Activated naive CD8-positive, alpha-beta T cell treated with anti-CD3 and anti-CD28 coated beads, Interleukin-2, amount 10 ng/mL, durations not matched to agents 7 days and 5 days (primary cell): Measurements from ENCODE around the gene MRPL27. TPM values are rescaled to one million over a fixed set of nuclear protein-coding genes. Genes with fewer than 3 reads are reported as not detected.
A peak's percentile ranks its signal among the peaks of the same experiment; 100 is the strongest.

Experiments
- ATAC-seq: fragments of 150-1000 bp; cut with Tn5 transposase; one replicate; pipeline ENCODE4 v1.10.0; 2021; ENCODE audit warnings: low read depth, moderate library complexity
- POLR2A ChIA-PET: fragments of 350-600 bp; sonication (Branson Sonifier 250); formaldehyde crosslinking; loops from one replicate; lab custom pipeline; 2021; ENCODE audit warnings: antibody characterized with exemption; lab: Charles Lee
- DNase-seq: peaks from one replicate; pipeline ENCODE4 v3.0.0; 2021
- H3K27ac Mint-ChIP-seq: one replicate; pipeline ENCODE4 v1.8.0; 2022; ENCODE audit warnings: mild to moderate bottlenecking, mixed read lengths
- H3K27me3 Mint-ChIP-seq: one replicate; pipeline ENCODE4 v1.8.0; 2022; ENCODE audit warnings: mild to moderate bottlenecking, moderate library complexity, mixed read lengths
- H3K36me3 Mint-ChIP-seq: one replicate; pipeline ENCODE4 v1.8.0; 2021; ENCODE audit warnings: mild to moderate bottlenecking, mixed read lengths
- H3K4me1 Mint-ChIP-seq: one replicate; pipeline ENCODE4 v1.8.0; 2021; ENCODE audit warnings: mixed read lengths
- H3K4me3 Mint-ChIP-seq: one replicate; pipeline ENCODE4 v1.8.0; 2022; ENCODE audit warnings: mild to moderate bottlenecking, moderate library complexity, mixed read lengths
- H3K9me3 Mint-ChIP-seq: one replicate; pipeline ENCODE4 v1.8.0; 2021; ENCODE audit warnings: mixed read lengths
- total RNA-seq, 2 experiments: library from RNA; stranded (reverse); gene quantifications; one replicate each; pipeline ENCODE4 v1.2.3, GENCODE V29; 2021

Gene MRPL27
- total RNA-seq, 2 experiments from 2014 or later, result 49.6 to 51.0 TPM

GRCh38 chr17:50364061-50364458 lies 8.9 kb downstream of the MRPL27 start:
- H3K36me3 Mint-ChIP-seq, result peaks cover 1% of the 10 kb centered on the region
- H3K27ac Mint-ChIP-seq, result no peak overlapping the region
- no peak for ATAC-seq
- no peak for DNase-seq
- no peaks in the 10 kb centered on the region for H3K27me3 Mint-ChIP-seq
- no peaks in the 10 kb centered on the region for H3K9me3 Mint-ChIP-seq
- H3K4me1 Mint-ChIP-seq, result peaks cover 16% of the 10 kb centered on the region
- H3K4me3 Mint-ChIP-seq, result no peak overlapping the region
- POLR2A ChIA-PET, result interaction anchor here (3.6 kb wide), 1 partner anchor 8 kb away, joined by 35 read pairs; the partner anchor contains the start of genes EME1 and MRPL27

- H3K27ac Mint-ChIP-seq, result no peak overlapping the region
- POLR2A ChIA-PET, result interaction anchor here (1.4 to 3.6 kb wide), 3 partner anchors 9 to 29 kb away, joined by 7 to 35 read pairs (median 9); partner anchors contain the start of genes EME1, MRPL27 and XYLT2
- H3K4me1 Mint-ChIP-seq, result peaks cover 14% of the 10 kb centered on the region
- DNase-seq, result no peak
- H3K27me3 Mint-ChIP-seq, result no peaks in the 10 kb centered on the region
- H3K36me3 Mint-ChIP-seq, result no peaks in the 10 kb centered on the region
- no peak overlapping the region for H3K4me3 Mint-ChIP-seq
- H3K9me3 Mint-ChIP-seq, result no peaks in the 10 kb centered on the region
- ATAC-seq, result no peak
Observed at GRCh38 chr17:50363217-50364060, 9.5 kb downstream of the MRPL27 start.

GRCh38 chr17:50362661-50363060 lies 10.3 kb downstream of the MRPL27 start:
- no peaks in the 10 kb centered on the region for H3K9me3 Mint-ChIP-seq
- H3K27ac Mint-ChIP-seq, result no peak overlapping the region
- POLR2A ChIA-PET, result interaction anchor here (0.8 to 3.6 kb wide), 7 partner anchors 10 to 108 kb away, joined by 3 to 35 read pairs (median 7); partner anchors contain the start of genes EME1, LRRC59, MRPL27 and XYLT2
- H3K36me3 Mint-ChIP-seq, result no peaks in the 10 kb centered on the region
- peaks cover 14% of the 10 kb centered on the region for H3K4me1 Mint-ChIP-seq
- ATAC-seq (no peak), DNase-seq (no peak)
- no peaks in the 10 kb centered on the region for H3K27me3 Mint-ChIP-seq
- H3K4me3 Mint-ChIP-seq, result no peak overlapping the region

- POLR2A ChIA-PET, result interaction anchor here (0.8 to 3.6 kb wide), 8 partner anchors 11 to 109 kb away, joined by 3 to 35 read pairs (median 8); partner anchors contain the start of genes EME1, LRRC59, MRPL27 and XYLT2
- Mint-ChIP-seq H3K27me3 (no peaks in the 10 kb centered on the region), H3K4me3 (peak overlapping the region; percentile 2), H3K27ac (peak overlapping the region; percentile 70), H3K4me1 (peaks cover 14% of the 10 kb centered on the region), H3K9me3 (no peaks in the 10 kb centered on the region), H3K36me3 (no peaks in the 10 kb centered on the region)
- DNase-seq (no peak), ATAC-seq (peak; percentile 79)
Observed at GRCh38 chr17:50361561-50362480, 11.2 kb downstream of the MRPL27 start.

- Mint-ChIP-seq H3K4me1 (peaks cover 14% of the 10 kb centered on the region), H3K4me3 (no peak overlapping the region), H3K27ac (peak overlapping the region; percentile 84), H3K9me3 (no peaks in the 10 kb centered on the region), H3K27me3 (no peaks in the 10 kb centered on the region), H3K36me3 (no peaks in the 10 kb centered on the region)
- DNase-seq, result no peak
- POLR2A ChIA-PET, result interaction anchor here (0.8 to 3.6 kb wide), 4 partner anchors 12 to 36 kb away, joined by 3 to 35 read pairs (median 14); partner anchors contain the start of genes EME1, LRRC59 and MRPL27
- peak; percentile 38 for ATAC-seq
Observed at GRCh38 chr17:50360486-50361115, 12.4 kb downstream of the MRPL27 start.

- H3K36me3 Mint-ChIP-seq, result no peaks in the 10 kb centered on the region
- ATAC-seq (no peak), DNase-seq (no peak)
- H3K9me3 Mint-ChIP-seq, result no peaks in the 10 kb centered on the region
- H3K27me3 Mint-ChIP-seq, result no peaks in the 10 kb centered on the region
- peak overlapping the region; percentile 54 for H3K27ac Mint-ChIP-seq
- no peak overlapping the region for H3K4me3 Mint-ChIP-seq
- POLR2A ChIA-PET, result interaction anchor here (0.7 to 2.9 kb wide), 4 partner anchors 11 to 37 kb away, joined by 3 to 20 read pairs (median 6); partner anchors contain the start of gene LRRC59
- peaks cover 14% of the 10 kb centered on the region for H3K4me1 Mint-ChIP-seq
Observed at GRCh38 chr17:50359998-50360461, 13.0 kb downstream of the MRPL27 start.

GRCh38 chr17:50359005-50359699 lies 13.8 kb downstream of the MRPL27 start:
- Mint-ChIP-seq H3K4me3 (no peak overlapping the region), H3K27me3 (no peaks in the 10 kb centered on the region), H3K4me1 (peaks cover 14% of the 10 kb centered on the region), H3K27ac (peak overlapping the region; percentile 78), H3K9me3 (no peaks in the 10 kb centered on the region), H3K36me3 (no peaks in the 10 kb centered on the region)
- POLR2A ChIA-PET, result interaction anchor here (0.7 kb wide), 1 partner anchor 13 kb away, joined by 4 read pairs; no protein-coding TSS in a partner anchor
- no peak for DNase-seq
- ATAC-seq, result no peak

GRCh38 chr17:50358177-50358576 lies 14.8 kb downstream of the MRPL27 start:
- ATAC-seq (no peak), DNase-seq (no peak)
- no peak overlapping the region for H3K27ac Mint-ChIP-seq
- peaks cover 12% of the 10 kb centered on the region for H3K4me1 Mint-ChIP-seq
- peaks cover 2% of the 10 kb centered on the region for H3K36me3 Mint-ChIP-seq
- no peak overlapping the region for H3K4me3 Mint-ChIP-seq
- POLR2A ChIA-PET, result no interaction called here
- H3K9me3 Mint-ChIP-seq, result no peaks in the 10 kb centered on the region
- H3K27me3 Mint-ChIP-seq, result no peaks in the 10 kb centered on the region

- POLR2A ChIA-PET, result no interaction called here
- peaks cover 6% of the 10 kb centered on the region for H3K4me1 Mint-ChIP-seq
- no peak for ATAC-seq
Observed at GRCh38 chr17:50356892-50357510, 16.0 kb downstream of the MRPL27 start.

GRCh38 chr17:50356418-50356817 lies 16.6 kb downstream of the MRPL27 start:
- H3K36me3 Mint-ChIP-seq, result peaks cover 3% of the 10 kb centered on the region
- POLR2A ChIA-PET, result no interaction called here
- DNase-seq, result peak; percentile 12
- no peak for ATAC-seq
- H3K27ac Mint-ChIP-seq, result no peak overlapping the region
- no peaks in the 10 kb centered on the region for H3K9me3 Mint-ChIP-seq
- no peak overlapping the region for H3K4me3 Mint-ChIP-seq
- no peaks in the 10 kb centered on the region for H3K27me3 Mint-ChIP-seq
- peaks cover 4% of the 10 kb centered on the region for H3K4me1 Mint-ChIP-seq

More at GRCh38 chr17:50356892-50357510, 16.0 kb downstream of the MRPL27 start:
- Mint-ChIP-seq H3K4me3 (no peak overlapping the region), H3K36me3 (peaks cover 3% of the 10 kb centered on the region), H3K27me3 (no peaks in the 10 kb centered on the region), H3K27ac (no peak overlapping the region), H3K9me3 (no peaks in the 10 kb centered on the region)
- peak; percentile 25 for DNase-seq

- Mint-ChIP-seq H3K27ac (no peak overlapping the region), H3K4me3 (no peak overlapping the region), H3K36me3 (peaks cover 3% of the 10 kb centered on the region), H3K27me3 (no peaks in the 10 kb centered on the region), H3K9me3 (no peaks in the 10 kb centered on the region), H3K4me1 (peaks cover 4% of the 10 kb centered on the region)
- POLR2A ChIA-PET, result interaction anchor here (0.6 kb wide), 1 partner anchor 1875 kb away, joined by 3 read pairs; no protein-coding TSS in a partner anchor
- ATAC-seq (no peak), DNase-seq (peak; percentile 25)
Observed at GRCh38 chr17:50355701-50356341, 17.2 kb downstream of the MRPL27 start.
